ENCODE measurements around the gene CXCL16.
A peak's percentile ranks its signal among the peaks of the same experiment; 100 is the strongest.
"Not testable (repeated sequence)": the region's sequence is repeated elsewhere in the genome, so short reads cannot be mapped to it uniquely, and the experiment has no call there.

The CXCL16 gene

GRCh38 chr17:4693416-4693815 is 46.3 kb downstream of the CXCL16 start:
- no peaks in the 10 kb centered on the region for H3K9me3 ChIP-seq (ENCODE audit: insufficient read depth, low read depth, low read length)
- no peaks in the 10 kb centered on the region for H3K79me2 ChIP-seq (ENCODE audit: control insufficient read depth, insufficient read depth, low read length, poor library complexity)
- no peak overlapping the region for H4K8ac ChIP-seq (ENCODE audit: low read depth, low read length)
- no peak overlapping the region for H2BK120ac ChIP-seq (ENCODE audit: insufficient read depth, low read length, poor library complexity)
- H3K4me1 ChIP-seq (ENCODE audit: control insufficient read depth in 1 of 2, insufficient read depth in 2 of 2, low read length in 2 of 2): no peaks in the 10 kb centered on the region
- H3K23ac ChIP-seq (ENCODE audit: low read length): no peak overlapping the region
- no peak overlapping the region for H3K4me3 ChIP-seq (ENCODE audit: low read depth, low read length)
- H2BK5ac ChIP-seq (ENCODE audit: low read depth, low read length, poor library complexity): no peak overlapping the region
- H2BK12ac ChIP-seq (ENCODE audit: low read length): no peak overlapping the region
- H3K27me3 ChIP-seq (ENCODE audit: insufficient read depth, low read length): no peaks in the 10 kb centered on the region
- H4K12ac ChIP-seq (ENCODE audit: low read depth, low read length): no peak overlapping the region
- H2AFZ ChIP-seq (ENCODE audit: insufficient read depth, low read length, poor library complexity): no peak overlapping the region
- H3K9ac ChIP-seq (ENCODE audit: low read length): no peak overlapping the region
- H3K18ac ChIP-seq (ENCODE audit: low read length): no peak overlapping the region
- H2AK5ac ChIP-seq (ENCODE audit: low read length): no peak overlapping the region
- peaks cover 3 to 19% of the 10 kb centered on the region in 2 experiments for H3K36me3 ChIP-seq (ENCODE audit: control insufficient read depth in 1 of 2, insufficient read depth in 2 of 2, low read length in 2 of 2)
- H3K4me2 ChIP-seq (ENCODE audit: low read length): no peak overlapping the region
- H4K91ac ChIP-seq (ENCODE audit: low read depth, low read length): no peak overlapping the region
- no CpG with 5 or more reads among the region's 9 CpGs for WGBS (ENCODE audit: extremely low coverage, insufficient coverage, insufficient read length)
- H3K4ac ChIP-seq (ENCODE audit: low read depth, low read length): no peak overlapping the region
- H3K14ac ChIP-seq (ENCODE audit: low read length): no peak overlapping the region
- no peaks in the 10 kb centered on the region for H3K79me1 ChIP-seq (ENCODE audit: low read length)
- H3K27ac ChIP-seq (ENCODE audit: low read depth, low read length): no peak overlapping the region
- peak; percentile 55 to 65 for DNase-seq

- no peaks in the 10 kb centered on the region for H3K9me3 ChIP-seq (ENCODE audit: insufficient read depth, low read depth, low read length)
- no peak overlapping the region for H2AK5ac ChIP-seq (ENCODE audit: low read length)
- H3K27me3 ChIP-seq (ENCODE audit: insufficient read depth, low read length): no peaks in the 10 kb centered on the region
- no peak overlapping the region for H3K27ac ChIP-seq (ENCODE audit: low read depth, low read length)
- no peak overlapping the region for H4K8ac ChIP-seq (ENCODE audit: low read depth, low read length)
- no peak overlapping the region for H3K23ac ChIP-seq (ENCODE audit: low read length)
- no peak overlapping the region for H3K4me3 ChIP-seq (ENCODE audit: low read depth, low read length)
- no peak overlapping the region for H4K12ac ChIP-seq (ENCODE audit: low read depth, low read length)
- DNase-seq: no peak
- H3K18ac ChIP-seq (ENCODE audit: low read length): no peak overlapping the region
- no peaks in the 10 kb centered on the region for H3K79me2 ChIP-seq (ENCODE audit: control insufficient read depth, insufficient read depth, low read length, poor library complexity)
- no peak overlapping the region for H2BK120ac ChIP-seq (ENCODE audit: insufficient read depth, low read length, poor library complexity)
- H3K4me2 ChIP-seq (ENCODE audit: low read length): no peak overlapping the region
- H3K36me3 ChIP-seq (ENCODE audit: control insufficient read depth in 1 of 2, insufficient read depth in 2 of 2, low read length in 2 of 2): peaks cover 3 to 19% of the 10 kb centered on the region in 2 experiments
- no peaks in the 10 kb centered on the region for H3K4me1 ChIP-seq (ENCODE audit: control insufficient read depth in 1 of 2, insufficient read depth in 2 of 2, low read length in 2 of 2)
- no peak overlapping the region for H2BK12ac ChIP-seq (ENCODE audit: low read length)
- H3K79me1 ChIP-seq (ENCODE audit: low read length): no peaks in the 10 kb centered on the region
- no peak overlapping the region for H4K91ac ChIP-seq (ENCODE audit: low read depth, low read length)
- no peak overlapping the region for H2AFZ ChIP-seq (ENCODE audit: insufficient read depth, low read length, poor library complexity)
- no peak overlapping the region for H2BK5ac ChIP-seq (ENCODE audit: low read depth, low read length, poor library complexity)
- WGBS (ENCODE audit: extremely low coverage, insufficient coverage, insufficient read length): no CpG with 5 or more reads among the region's 8 CpGs
- H3K9ac ChIP-seq (ENCODE audit: low read length): no peak overlapping the region
- no peak overlapping the region for H3K14ac ChIP-seq (ENCODE audit: low read length)
- H3K4ac ChIP-seq (ENCODE audit: low read depth, low read length): no peak overlapping the region
Measured at GRCh38 chr17:4691686-4692085, 48.0 kb downstream of the CXCL16 start.

- Histone ChIP-seq H3K4me3 (ENCODE audit: low read depth, low read length) (no peak overlapping the region), H3K14ac (ENCODE audit: low read length) (no peak overlapping the region), H3K4me1 (ENCODE audit: control insufficient read depth in 1 of 2, insufficient read depth in 2 of 2, low read length in 2 of 2) (no peaks in the 10 kb centered on the region), H2AFZ (ENCODE audit: insufficient read depth, low read length, poor library complexity) (no peak overlapping the region), H2BK5ac (ENCODE audit: low read depth, low read length, poor library complexity) (no peak overlapping the region), H3K4me2 (ENCODE audit: low read length) (no peak overlapping the region), H3K9me3 (ENCODE audit: insufficient read depth, low read depth, low read length) (no peaks in the 10 kb centered on the region), H2AK5ac (ENCODE audit: low read length) (no peak overlapping the region), H4K8ac (ENCODE audit: low read depth, low read length) (no peak overlapping the region), H3K79me2 (ENCODE audit: control insufficient read depth, insufficient read depth, low read length, poor library complexity) (no peaks in the 10 kb centered on the region), H4K12ac (ENCODE audit: low read depth, low read length) (no peak overlapping the region), H3K36me3 (ENCODE audit: control insufficient read depth in 1 of 2, insufficient read depth in 2 of 2, low read length in 2 of 2) (peaks cover 5 to 19% of the 10 kb centered on the region in 2 experiments), H3K18ac (ENCODE audit: low read length) (no peak overlapping the region), H3K23ac (ENCODE audit: low read length) (no peak overlapping the region), H4K91ac (ENCODE audit: low read depth, low read length) (no peak overlapping the region), H2BK12ac (ENCODE audit: low read length) (no peak overlapping the region), H3K79me1 (ENCODE audit: low read length) (no peaks in the 10 kb centered on the region), H3K9ac (ENCODE audit: low read length) (no peak overlapping the region), H3K27me3 (ENCODE audit: insufficient read depth, low read length) (no peaks in the 10 kb centered on the region), H2BK120ac (ENCODE audit: insufficient read depth, low read length, poor library complexity) (no peak overlapping the region), H3K27ac (ENCODE audit: low read depth, low read length) (no peak overlapping the region), H3K4ac (ENCODE audit: low read depth, low read length) (no peak overlapping the region)
- DNase-seq: no peak
- no CpG with 5 or more reads among the region's 2 CpGs for WGBS (ENCODE audit: extremely low coverage, insufficient coverage, insufficient read length)
Measured at GRCh38 chr17:4690745-4691144, 49.0 kb downstream of the CXCL16 start.

GRCh38 chr17:4689872-4690271 is 49.9 kb downstream of the CXCL16 start:
- not testable (repeated sequence) for H3K23ac ChIP-seq (ENCODE audit: low read length); H3K14ac ChIP-seq (ENCODE audit: low read length); H3K9me3 ChIP-seq (ENCODE audit: insufficient read depth, low read depth, low read length); H2BK5ac ChIP-seq (ENCODE audit: low read depth, low read length, poor library complexity); H3K79me1 ChIP-seq (ENCODE audit: low read length); H3K4ac ChIP-seq (ENCODE audit: low read depth, low read length); H2BK120ac ChIP-seq (ENCODE audit: insufficient read depth, low read length, poor library complexity); H2BK12ac ChIP-seq (ENCODE audit: low read length); H4K12ac ChIP-seq (ENCODE audit: low read depth, low read length); H2AFZ ChIP-seq (ENCODE audit: insufficient read depth, low read length, poor library complexity); H2AK5ac ChIP-seq (ENCODE audit: low read length); H3K79me2 ChIP-seq (ENCODE audit: control insufficient read depth, insufficient read depth, low read length, poor library complexity); H3K27me3 ChIP-seq (ENCODE audit: insufficient read depth, low read length); H4K8ac ChIP-seq (ENCODE audit: low read depth, low read length); H3K4me3 ChIP-seq (ENCODE audit: low read depth, low read length); H3K27ac ChIP-seq (ENCODE audit: low read depth, low read length); H3K4me1 ChIP-seq (ENCODE audit: control insufficient read depth in 1 of 2, insufficient read depth in 2 of 2, low read length in 2 of 2); H4K91ac ChIP-seq (ENCODE audit: low read depth, low read length); DNase-seq; H3K4me2 ChIP-seq (ENCODE audit: low read length); H3K18ac ChIP-seq (ENCODE audit: low read length); H3K9ac ChIP-seq (ENCODE audit: low read length)
- no CpG with 5 or more reads among the region's 12 CpGs for WGBS (ENCODE audit: extremely low coverage, insufficient coverage, insufficient read length)
- H3K36me3 ChIP-seq (ENCODE audit: control insufficient read depth in 1 of 2, insufficient read depth in 2 of 2, low read length in 2 of 2): peaks cover 10 to 20% of the 10 kb centered on the region in 2 experiments

Measured in trophoblast cell (in vitro differentiated cells and primary cell).